Esophagus muscularis mucosa (tissue), 3 donors: Measurements from ENCODE around the gene CHCHD6.

Experiments used
- POLR2A ChIP-seq: fragments of 450-650 bp; IDR thresholded peaks from one replicate; pipeline ENCODE4 v1.6.1; 2017; ENCODE audit warnings: antibody characterized with exemption, moderate library complexity, mild to moderate bottlenecking, low read depth
- TF ChIP-seq, protein P1 (sequence below), 3 experiments: fragments of 200-600 bp in 2 of 3; fragments of 450-650 bp in 1 of 3; sonication (generic) in 2 of 3; IDR thresholded peaks; one replicate each; pipeline ENCODE4 v1.5.1; 2017 to 2019; ENCODE audit warnings: antibody characterized with exemption in 3 of 3, mild to moderate bottlenecking in 2 of 3, moderate library complexity in 1 of 3

GRCh38 chr3:126743781-126744180 lies 39.7 kb downstream of the CHCHD6 start:
- TF ChIP-seq, protein P1, sequence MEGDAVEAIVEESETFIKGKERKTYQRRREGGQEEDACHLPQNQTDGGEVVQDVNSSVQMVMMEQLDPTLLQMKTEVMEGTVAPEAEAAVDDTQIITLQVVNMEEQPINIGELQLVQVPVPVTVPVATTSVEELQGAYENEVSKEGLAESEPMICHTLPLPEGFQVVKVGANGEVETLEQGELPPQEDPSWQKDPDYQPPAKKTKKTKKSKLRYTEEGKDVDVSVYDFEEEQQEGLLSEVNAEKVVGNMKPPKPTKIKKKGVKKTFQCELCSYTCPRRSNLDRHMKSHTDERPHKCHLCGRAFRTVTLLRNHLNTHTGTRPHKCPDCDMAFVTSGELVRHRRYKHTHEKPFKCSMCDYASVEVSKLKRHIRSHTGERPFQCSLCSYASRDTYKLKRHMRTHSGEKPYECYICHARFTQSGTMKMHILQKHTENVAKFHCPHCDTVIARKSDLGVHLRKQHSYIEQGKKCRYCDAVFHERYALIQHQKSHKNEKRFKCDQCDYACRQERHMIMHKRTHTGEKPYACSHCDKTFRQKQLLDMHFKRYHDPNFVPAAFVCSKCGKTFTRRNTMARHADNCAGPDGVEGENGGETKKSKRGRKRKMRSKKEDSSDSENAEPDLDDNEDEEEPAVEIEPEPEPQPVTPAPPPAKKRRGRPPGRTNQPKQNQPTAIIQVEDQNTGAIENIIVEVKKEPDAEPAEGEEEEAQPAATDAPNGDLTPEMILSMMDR (IDR thresholded peaks at IDR 0.05): no peak
- TF ChIP-seq POLR2A: no peak
